IPS-18a (cell line): Measurements from ENCODE around the gene LRRC32.

Experiments used
- H3K27ac ChIP-seq: one replicate; pipeline ENCODE4 v1.5.1; 2013; ENCODE audit warnings: low read length
- H3K27me3 ChIP-seq: one replicate; pipeline ENCODE4 v1.6.1; 2013; ENCODE audit warnings: mild to moderate bottlenecking, low read length; ENCODE audit not compliant: control insufficient read depth, insufficient read depth
- H3K36me3 ChIP-seq: one replicate; pipeline ENCODE4 v1.6.1; 2013; ENCODE audit warnings: low read depth, low read length; ENCODE audit not compliant: control insufficient read depth
- H3K4me1 ChIP-seq: one replicate; pipeline ENCODE4 v1.6.1; 2013; ENCODE audit warnings: low read depth, low read length; ENCODE audit not compliant: control insufficient read depth
- H3K4me3 ChIP-seq: one replicate; pipeline ENCODE4 v1.5.1; 2013; ENCODE audit warnings: low read length
- H3K9ac ChIP-seq: one replicate; pipeline ENCODE4 v1.6.1; 2013; ENCODE audit warnings: mild to moderate bottlenecking, low read length, moderate library complexity
- H3K9me3 ChIP-seq: one replicate; pipeline ENCODE4 v1.6.1; 2013; ENCODE audit warnings: low read depth, low read length; ENCODE audit not compliant: control insufficient read depth

Gene LRRC32

GRCh38 chr11:76685831-76686230, 15.3 kb upstream of the LRRC32 start:
- Histone ChIP-seq H3K36me3 (no peaks in the 10 kb centered on the region), H3K9me3 (no peaks in the 10 kb centered on the region), H3K9ac (no peak overlapping the region), H3K4me3 (no peak overlapping the region), H3K4me1 (peaks cover 11% of the 10 kb centered on the region), H3K27ac (no peak overlapping the region), H3K27me3 (no peaks in the 10 kb centered on the region)

GRCh38 chr11:76685237-76685636, 14.7 kb upstream of the LRRC32 start:
- Histone ChIP-seq H3K27ac (no peak overlapping the region), H3K9me3 (no peaks in the 10 kb centered on the region), H3K27me3 (no peaks in the 10 kb centered on the region), H3K9ac (no peak overlapping the region), H3K36me3 (no peaks in the 10 kb centered on the region), H3K4me1 (peaks cover 11% of the 10 kb centered on the region), H3K4me3 (no peak overlapping the region)

GRCh38 chr11:76684516-76684915, 14.0 kb upstream of the LRRC32 start:
- no peaks in the 10 kb centered on the region for H3K36me3 ChIP-seq
- no peak overlapping the region for H3K9ac ChIP-seq
- H3K9me3 ChIP-seq = no peaks in the 10 kb centered on the region
- H3K27ac ChIP-seq = no peak overlapping the region
- no peak overlapping the region for H3K4me3 ChIP-seq
- H3K27me3 ChIP-seq = no peaks in the 10 kb centered on the region
- H3K4me1 ChIP-seq = peaks cover 11% of the 10 kb centered on the region

- no peaks in the 10 kb centered on the region for H3K9me3 ChIP-seq
Observed at GRCh38 chr11:76683161-76684095, 12.9 kb upstream of the LRRC32 start.

GRCh38 chr11:76682684-76683083, 12.1 kb upstream of the LRRC32 start:
- Histone ChIP-seq H3K9ac (no peak overlapping the region), H3K4me3 (no peak overlapping the region), H3K9me3 (no peaks in the 10 kb centered on the region), H3K27ac (no peak overlapping the region), H3K27me3 (no peaks in the 10 kb centered on the region), H3K36me3 (no peaks in the 10 kb centered on the region), H3K4me1 (peaks cover 11% of the 10 kb centered on the region)

More at GRCh38 chr11:76683161-76684095, 12.9 kb upstream of the LRRC32 start:
- H3K27ac ChIP-seq = no peak overlapping the region
- no peak overlapping the region for H3K9ac ChIP-seq
- no peak overlapping the region for H3K4me3 ChIP-seq
- peaks cover 11% of the 10 kb centered on the region for H3K4me1 ChIP-seq
- H3K27me3 ChIP-seq = no peaks in the 10 kb centered on the region
- no peaks in the 10 kb centered on the region for H3K36me3 ChIP-seq

- Histone ChIP-seq H3K27ac (no peak overlapping the region), H3K4me1 (peaks cover 11% of the 10 kb centered on the region), H3K27me3 (no peaks in the 10 kb centered on the region), H3K9ac (no peak overlapping the region), H3K36me3 (no peaks in the 10 kb centered on the region), H3K9me3 (no peaks in the 10 kb centered on the region), H3K4me3 (no peak overlapping the region)
Observed at GRCh38 chr11:76682106-76682505, 11.6 kb upstream of the LRRC32 start.

GRCh38 chr11:76680518-76681425, 10.2 kb upstream of the LRRC32 start:
- H3K4me1 ChIP-seq = peaks cover 2% of the 10 kb centered on the region
- no peaks in the 10 kb centered on the region for H3K27me3 ChIP-seq
- H3K27ac ChIP-seq = no peak overlapping the region
- H3K9ac ChIP-seq = no peak overlapping the region
- no peaks in the 10 kb centered on the region for H3K36me3 ChIP-seq
- no peaks in the 10 kb centered on the region for H3K9me3 ChIP-seq
- H3K4me3 ChIP-seq = no peak overlapping the region

GRCh38 chr11:76678321-76678720, 7.8 kb upstream of the LRRC32 start:
- H3K27me3 ChIP-seq = no peaks in the 10 kb centered on the region
- H3K36me3 ChIP-seq = no peaks in the 10 kb centered on the region
- H3K4me1 ChIP-seq = no peaks in the 10 kb centered on the region
- no peak overlapping the region for H3K4me3 ChIP-seq
- H3K27ac ChIP-seq = no peak overlapping the region
- H3K9ac ChIP-seq = no peak overlapping the region
- no peaks in the 10 kb centered on the region for H3K9me3 ChIP-seq

- H3K9ac ChIP-seq = no peak overlapping the region
- no peaks in the 10 kb centered on the region for H3K4me1 ChIP-seq
- H3K4me3 ChIP-seq = no peak overlapping the region
- no peaks in the 10 kb centered on the region for H3K27me3 ChIP-seq
- no peaks in the 10 kb centered on the region for H3K36me3 ChIP-seq
- H3K9me3 ChIP-seq = no peaks in the 10 kb centered on the region
- H3K27ac ChIP-seq = no peak overlapping the region
Observed at GRCh38 chr11:76677458-76677765, 6.9 kb upstream of the LRRC32 start.

- Histone ChIP-seq H3K36me3 (no peaks in the 10 kb centered on the region), H3K9me3 (no peaks in the 10 kb centered on the region), H3K9ac (no peak overlapping the region), H3K27ac (no peak overlapping the region), H3K4me3 (no peak overlapping the region), H3K4me1 (no peaks in the 10 kb centered on the region), H3K27me3 (peaks cover 3% of the 10 kb centered on the region)
Observed at GRCh38 chr11:76676636-76677457, 6.3 kb upstream of the LRRC32 start.
